LoVo (cell line): Measurements from ENCODE around the gene USH1C.

ENCODE experiments used
- DNase-seq: peaks from one replicate; pipeline ENCODE4 v3.0.0-alpha.2; 2016; ENCODE audit warnings: low spot score

The USH1C gene

DNA sequence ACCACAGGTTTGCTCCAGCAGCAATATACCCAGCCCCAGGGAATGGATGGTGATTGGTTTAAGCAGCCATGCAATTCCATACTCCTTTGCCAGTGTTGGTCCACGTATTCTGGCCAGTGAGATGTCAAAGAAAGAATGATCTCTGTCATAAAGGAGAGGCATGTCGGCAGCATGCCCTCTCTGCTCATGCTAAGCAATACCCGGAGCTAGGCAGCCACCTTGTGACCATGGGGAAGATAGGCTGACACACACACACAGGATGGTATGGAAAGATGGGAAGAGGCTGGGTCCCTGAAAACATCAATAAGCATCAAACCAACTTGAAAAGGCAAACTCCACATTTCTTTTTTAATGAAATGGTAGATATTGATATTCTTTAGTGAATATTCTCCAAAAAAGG is 72.7 kb downstream of the USH1C start:
- no peak for DNase-seq

DNA sequence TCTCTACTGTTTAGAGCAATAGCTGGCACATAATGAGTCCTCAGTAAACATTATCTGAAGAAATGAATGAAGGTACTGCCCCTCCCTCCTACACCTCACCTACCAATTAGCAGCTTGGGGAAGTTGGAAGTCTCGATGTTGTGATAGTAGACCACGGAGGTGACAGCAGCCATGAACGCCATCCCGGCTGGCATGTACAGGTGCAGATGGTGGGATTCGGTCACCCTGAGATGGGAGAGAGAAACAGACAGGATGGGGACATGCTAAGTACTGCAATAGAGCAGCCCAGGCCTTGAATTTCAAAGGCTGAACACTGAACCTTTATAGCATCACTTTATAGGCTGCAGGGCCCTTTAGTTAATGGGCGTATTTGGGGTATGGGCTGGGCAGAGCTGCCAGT is 74.2 kb downstream of the USH1C start:
- no peak for DNase-seq

GRCh38 chr11:17468122-17468521 is 76.1 kb downstream of the USH1C start:
- DNase-seq: no peak

DNA sequence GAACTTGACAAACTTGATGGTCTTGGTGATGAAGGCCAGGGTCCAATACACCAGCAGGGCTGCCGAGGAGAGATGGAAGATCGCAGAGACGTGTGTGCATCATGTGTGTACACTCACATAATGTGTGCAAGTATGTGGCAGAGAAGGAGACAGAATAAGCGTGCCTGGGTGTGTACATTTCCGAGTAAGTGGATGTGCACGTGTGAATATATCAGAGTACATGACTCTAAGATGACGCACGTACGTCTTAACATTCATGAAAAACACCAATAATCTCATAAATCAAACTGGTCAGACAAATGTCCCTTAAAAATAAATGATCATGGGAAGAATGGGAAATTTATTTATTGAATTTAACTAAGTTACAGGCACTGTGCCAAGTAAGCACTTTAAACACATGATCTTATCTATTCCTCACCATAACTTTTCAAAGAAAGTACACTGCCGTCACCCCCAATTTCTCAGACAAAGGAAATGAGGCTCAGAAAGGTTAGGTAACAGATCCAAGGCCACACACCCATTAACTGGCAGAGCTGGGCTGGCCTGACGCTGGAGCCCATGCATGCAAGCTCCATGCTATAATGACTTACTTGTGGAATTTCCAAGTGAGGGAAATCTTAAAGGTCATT is 80.6 kb downstream of the USH1C start:
- DNase-seq: no peak

DNA sequence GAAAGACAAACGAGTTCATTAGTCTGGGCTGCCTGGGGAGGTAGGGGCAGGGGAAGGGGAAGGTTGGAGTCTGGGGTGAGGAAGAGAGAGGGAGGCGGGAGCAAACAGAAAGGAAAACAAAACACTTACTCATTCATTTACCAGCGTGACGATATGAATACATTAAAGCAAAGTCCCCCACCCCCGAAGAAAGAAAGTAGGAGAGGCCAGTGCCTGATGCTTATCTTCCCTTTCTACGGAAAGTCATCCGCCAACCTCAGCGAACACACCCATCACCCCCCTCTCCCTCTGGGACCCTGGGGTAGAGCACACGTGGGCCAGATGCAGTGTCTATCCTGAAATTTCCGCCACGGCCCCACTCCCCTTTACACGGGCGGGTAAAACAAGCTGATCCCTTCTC is 81.3 kb downstream of the USH1C start:
- no peak for DNase-seq

DNA sequence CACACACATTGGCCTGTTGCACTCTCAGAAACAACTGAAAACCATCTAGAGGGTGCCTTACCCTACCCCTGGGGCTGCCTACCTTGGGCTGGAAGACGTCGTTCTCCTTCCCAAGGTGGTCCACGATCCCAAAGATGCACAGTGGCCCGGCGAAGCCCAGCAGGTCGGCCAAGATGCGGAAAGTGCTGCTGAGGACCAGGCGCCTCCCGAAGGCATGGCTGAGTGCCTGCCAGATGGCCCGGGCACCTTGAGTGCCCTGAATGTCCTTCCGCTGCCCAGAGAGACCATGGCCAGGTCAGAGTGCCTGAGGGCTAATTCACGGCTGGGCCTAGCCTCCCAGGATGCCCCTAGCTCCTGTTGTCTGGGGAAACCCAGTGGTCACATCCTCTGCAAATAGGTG is 83.8 kb downstream of the USH1C start:
- DNase-seq: no peak

DNA sequence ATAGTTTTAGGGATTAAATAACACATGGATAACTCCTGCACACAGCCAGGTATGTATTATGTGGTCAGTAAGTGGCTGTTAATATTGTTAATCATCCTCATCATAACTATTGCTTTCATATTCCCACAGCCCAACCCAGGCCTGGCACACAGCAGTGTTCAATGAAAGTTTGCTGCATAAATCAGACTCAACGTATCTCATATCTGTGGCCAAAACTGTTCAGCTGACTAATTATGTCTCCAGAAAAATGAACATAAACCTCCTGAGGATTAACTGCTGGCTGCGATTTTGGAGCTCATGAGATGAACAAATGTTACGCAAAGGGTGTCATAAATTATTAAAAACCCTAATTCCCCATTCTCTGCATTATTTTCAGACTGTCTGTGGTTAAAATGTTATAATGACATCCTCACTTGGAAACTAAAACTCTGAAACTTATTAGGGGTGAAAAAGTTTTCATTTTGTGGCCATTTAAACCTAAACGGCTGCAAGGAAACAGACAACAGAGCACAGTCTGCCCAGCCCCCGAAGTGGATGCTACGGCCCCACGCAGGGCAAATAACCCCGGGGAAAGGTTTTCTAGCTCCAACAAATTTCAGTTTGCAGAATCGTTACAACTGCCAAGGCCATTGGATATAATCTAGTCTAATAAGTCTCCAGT is 84.8 kb downstream of the USH1C start:
- no peak for DNase-seq

- no peak for DNase-seq
Measured at GRCh38 chr11:17458268-17458667, 85.9 kb downstream of the USH1C start.

- no peak for DNase-seq
Measured at GRCh38 chr11:17457396-17458173, 86.6 kb downstream of the USH1C start.

- no peak for DNase-seq
Measured at GRCh38 chr11:17452668-17453067, 91.5 kb downstream of the USH1C start.

- DNase-seq: no peak
Measured at GRCh38 chr11:17449158-17449557, 95.1 kb downstream of the USH1C start.

DNA sequence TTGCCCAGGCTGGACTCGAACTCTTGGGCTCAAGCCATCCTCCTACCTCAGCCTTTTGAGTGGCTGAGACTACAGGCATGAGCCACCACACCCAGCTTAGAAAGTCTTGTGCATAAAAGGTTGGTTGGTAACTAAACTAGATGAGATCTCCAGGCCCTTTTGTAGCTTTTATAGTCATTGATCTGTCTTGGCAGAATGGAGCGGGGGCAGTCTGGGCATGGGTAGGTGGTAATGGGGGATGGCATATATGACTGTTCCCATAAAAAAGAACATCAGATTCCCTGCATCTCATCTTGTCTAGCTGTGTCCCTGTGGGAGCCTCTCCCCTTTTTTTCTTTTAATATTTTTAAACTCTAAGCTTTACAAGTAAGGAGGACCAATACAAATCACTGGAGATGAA is 97.7 kb downstream of the USH1C start:
- DNase-seq: no peak

DNA sequence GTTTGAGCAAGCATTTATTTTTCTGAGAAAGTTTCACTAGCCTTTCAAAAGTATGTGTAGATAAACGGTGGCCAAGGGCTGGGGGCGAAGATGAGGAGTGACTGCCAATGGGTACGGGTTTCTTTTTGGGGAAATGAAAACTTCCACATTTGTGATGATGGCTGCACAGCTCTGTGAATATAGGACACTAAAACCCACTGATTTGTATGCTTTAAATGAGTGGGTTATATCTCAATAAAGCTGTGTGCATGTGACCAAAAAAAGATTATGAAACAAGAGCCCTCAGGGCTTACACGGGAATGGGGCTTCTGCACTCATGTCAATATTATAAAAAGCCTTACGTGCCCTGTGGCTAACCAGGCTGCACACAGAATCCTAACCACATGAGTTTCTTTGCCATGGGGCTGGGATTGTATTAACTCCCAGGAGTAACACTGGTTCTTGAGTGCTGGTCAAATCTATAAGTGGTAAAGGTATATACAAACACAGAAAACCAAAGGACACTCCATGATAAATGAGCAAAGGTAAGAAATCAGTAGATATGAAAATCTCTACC is 98.9 kb downstream of the USH1C start:
- no peak for DNase-seq

GRCh38 chr11:17443926-17444690 is 100.1 kb downstream of the USH1C start:
- no peak for DNase-seq
